Uterus (tissue), 4 donors: ENCODE measurements around the gene PKNOX1. TPM values are rescaled to one million over a fixed set of nuclear protein-coding genes. Genes with fewer than 3 reads are reported as not detected.
A peak's percentile ranks its signal among the peaks of the same experiment; 100 is the strongest.
"Not testable (repeated sequence)": the region's sequence is repeated elsewhere in the genome, so short reads cannot be mapped to it uniquely, and the experiment has no call there.

Experiments used
- DNase-seq, 2 donors: peaks; one replicate each; pipeline ENCODE4 v3.0.0-alpha.2; 2019 to 2020
- H3K27ac ChIP-seq, 2 donors: fragments of 200-600 bp; sonication (generic); 1 replicate in 1 of 2; 2 replicates in 1 of 2; pipeline ENCODE4 v1.5.1; 2016 to 2018
- H3K27me3 ChIP-seq, 2 donors: fragments of 200-600 bp; sonication (generic); one replicate each; pipeline ENCODE4 v1.5.1; 2018 to 2019; ENCODE audit warnings: control low read depth in 1 of 2
- H3K36me3 ChIP-seq, 2 donors: fragments of 200-600 bp; sonication (generic); one replicate each; pipeline ENCODE4 v1.5.1; 2019; ENCODE audit warnings: control low read depth in 1 of 2
- H3K4me1 ChIP-seq, 2 donors: fragments of 200-600 bp; sonication (generic); one replicate each; pipeline ENCODE4 v1.5.1; 2018 to 2019; ENCODE audit warnings: control low read depth in 1 of 2
- H3K4me3 ChIP-seq, 2 donors: fragments of 200-600 bp; sonication (generic); 1 replicate in 1 of 2; 2 replicates in 1 of 2; pipeline ENCODE4 v1.5.1; 2018 to 2019; ENCODE audit warnings: mild to moderate bottlenecking in 1 of 2
- H3K9me3 ChIP-seq, 2 donors: fragments of 200-600 bp; sonication (generic); one replicate each; pipeline ENCODE4 v1.5.1; 2019; ENCODE audit warnings: control low read depth in 1 of 2
- CTCF ChIP-seq, 4 experiments: fragments of 200-600 bp in 2 of 4; fragments of 450-650 bp in 2 of 4; sonication (generic) in 2 of 4; IDR thresholded peaks; one replicate each; pipeline ENCODE4 v1.5.1; 2016 to 2019; ENCODE audit warnings: antibody characterized with exemption in 4 of 4, mild to moderate bottlenecking in 2 of 4, moderate library complexity in 1 of 4
- POLR2A ChIP-seq, 2 donors: fragments of 450-650 bp; IDR thresholded peaks; one replicate each; pipeline ENCODE4 v1.6.1; 2016; ENCODE audit warnings: antibody characterized with exemption in 2 of 2, mild to moderate bottlenecking in 1 of 2, moderate library complexity in 1 of 2
- intact Hi-C: fragments of 100-400 bp; cut with DNase I; formaldehyde crosslinking; loops from one replicate; pipeline ENCODE4 v1.15.1; 2023; ENCODE audit warnings: low total_unique reads
- total RNA-seq, 4 donors: library from RNA; depleted of rRNA in 3 of 4; stranded (reverse); fragments of >200 nt in 3 of 4; gene quantifications; one replicate each; pipeline versions ENCODE4 v1.1.0 to v1.2.4, GENCODE V29; 2014 to 2023
- donor health status: DM: yes; HTN: yes; CAD: no.

The PKNOX1 gene
- total RNA-seq: 10 to 100 TPM in 3 of 4 donors, 1 to 10 TPM in 1; 6.2 to 82.5 (median 26.4) TPM

GRCh38 chr21:42973991-42974831 lies at the start of gene PKNOX1:
Gene PKNOX1, plus strand, starts transcription at chr21:42974562. Its CDS starts 29,820 bp downstream, at chr21:43004382.
- no peaks in the 10 kb centered on the region for H3K27me3 ChIP-seq
- intact Hi-C loops: loop anchor here (10.0 kb wide), 1 partner anchor 79 kb away; the partner anchor contains the start of gene NDUFV3
- peak within 1 kb of the TSS; percentile 99 to 100 for H3K27ac ChIP-seq
- no peaks in the 10 kb centered on the region for H3K36me3 ChIP-seq
- no peaks in the 10 kb centered on the region for H3K9me3 ChIP-seq
- DNase-seq: peak; percentile 98 to 99
- H3K4me3 ChIP-seq: peak within 1 kb of the TSS; percentile 61 to 82
- H3K4me1 ChIP-seq: no peaks in the 10 kb centered on the region
- TF ChIP-seq CTCF (IDR thresholded peaks at IDR 0.05) (peak in 1 of 4 experiments; percentile 16), POLR2A (IDR thresholded peaks at IDR 0.05) (peak; percentile 64 to 81)

GRCh38 chr21:42925114-42925926 lies 49.0 kb upstream of the PKNOX1 start, which contains the start of gene ERVH48-1:
Gene ERVH48-1, minus strand, starts transcription at chr21:42925630. Its CDS starts 6,624 bp downstream, at chr21:42919006.
- Histone ChIP-seq H3K4me1 (no peaks in the 10 kb centered on the region), H3K9me3 (no peaks in the 10 kb centered on the region), H3K36me3 (no peaks in the 10 kb centered on the region), H3K27me3 (no peaks in the 10 kb centered on the region), H3K4me3 (no peak within 1 kb of the TSS), H3K27ac (no peak within 1 kb of the TSS)
- DNase-seq: no peak
- intact Hi-C loops: no loop called here
- no peak for TF ChIP-seq POLR2A (IDR thresholded peaks at IDR 0.05)
- TF ChIP-seq CTCF (IDR thresholded peaks at IDR 0.05): no peak

- H3K27ac ChIP-seq, H3K27me3 ChIP-seq, H3K36me3 ChIP-seq, H3K4me1 ChIP-seq, intact Hi-C loops, H3K9me3 ChIP-seq, DNase-seq, H3K4me3 ChIP-seq: not testable (repeated sequence)
Observed at GRCh38 chr21:42927474-42928200, 46.7 kb upstream of the PKNOX1 start.

GRCh38 chr21:42929969-42930368 lies 44.4 kb upstream of the PKNOX1 start:
- TF ChIP-seq CTCF (IDR thresholded peaks at IDR 0.05): no peak
- TF ChIP-seq POLR2A (IDR thresholded peaks at IDR 0.05): no peak
- Histone ChIP-seq H3K4me3 (no peak overlapping the region), H3K27me3 (no peaks in the 10 kb centered on the region), H3K36me3 (no peaks in the 10 kb centered on the region), H3K9me3 (no peaks in the 10 kb centered on the region), H3K4me1 (no peaks in the 10 kb centered on the region), H3K27ac (no peak overlapping the region)
- intact Hi-C loops: no loop called here
- no peak for DNase-seq

- DNase-seq: no peak
- H3K27me3 ChIP-seq: no peaks in the 10 kb centered on the region
- H3K4me3 ChIP-seq: no peak overlapping the region
- H3K36me3 ChIP-seq: no peaks in the 10 kb centered on the region
- H3K9me3 ChIP-seq: no peaks in the 10 kb centered on the region
- H3K4me1 ChIP-seq: no peaks in the 10 kb centered on the region
- H3K27ac ChIP-seq: no peak overlapping the region
- TF ChIP-seq CTCF (IDR thresholded peaks at IDR 0.05) (no peak), POLR2A (IDR thresholded peaks at IDR 0.05) (no peak)
- intact Hi-C loops: no loop called here
Observed at GRCh38 chr21:42931560-42932235, 42.7 kb upstream of the PKNOX1 start.

- intact Hi-C loops, H3K4me3 ChIP-seq, H3K4me1 ChIP-seq, H3K36me3 ChIP-seq, H3K27me3 ChIP-seq, H3K9me3 ChIP-seq, DNase-seq, H3K27ac ChIP-seq: not testable (repeated sequence)
Observed at GRCh38 chr21:42932378-42933136, 41.8 kb upstream of the PKNOX1 start.
